ENCODE data around the gene KCNC3. TPM values are rescaled to one million over a fixed set of nuclear protein-coding genes. Genes with fewer than 3 reads are reported as not detected.

KCNC3 gene
- total and polyA plus RNA-seq, 2 donors (not counting 3 experiments of a cell fraction or from before 2014, with no cell fraction given), result 0.22 to 0.91 TPM

DNA sequence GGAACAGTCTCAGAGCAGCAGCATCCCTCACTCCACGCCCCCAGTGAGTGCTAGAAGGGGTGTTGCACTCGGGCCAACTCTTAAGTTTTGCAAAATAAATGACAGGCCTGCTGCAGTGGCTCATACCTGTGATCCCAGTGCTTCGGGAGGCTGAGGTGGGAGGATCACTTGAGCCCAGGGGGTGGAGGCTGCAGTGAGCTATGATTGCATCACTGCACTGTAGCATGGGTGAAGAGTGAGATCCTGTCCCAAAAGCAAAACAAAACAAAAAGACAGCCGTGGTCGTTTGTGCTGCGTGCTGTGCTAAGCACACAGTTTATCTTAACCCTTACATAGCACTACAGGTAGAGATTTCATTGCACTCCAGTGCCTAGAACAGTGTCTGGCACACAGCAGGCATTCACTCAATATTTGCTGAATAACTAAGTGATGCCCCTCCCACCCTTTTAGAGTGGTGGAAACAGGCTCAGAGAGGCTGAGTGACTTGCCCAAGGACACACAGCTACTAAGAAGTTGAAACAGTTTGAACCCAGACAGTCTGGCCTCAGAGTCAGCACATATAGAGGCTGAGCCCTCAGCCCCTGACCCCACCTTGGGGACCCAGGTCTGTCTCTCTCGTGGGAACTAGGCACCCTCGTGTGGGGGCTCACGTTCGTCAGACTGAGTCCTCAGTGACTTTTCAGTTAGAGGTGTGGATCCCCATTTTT, 18.3 kb downstream of the KCNC3 start:
- H3K79me2 ChIP-seq (ENCODE audit: control insufficient read depth, insufficient read depth, low read length), result no peaks in the 10 kb centered on the region
- H3K36me3 ChIP-seq (ENCODE audit: control insufficient read depth in 2 of 2, extremely low read depth in 1 of 2, insufficient read depth in 2 of 2, low read length in 2 of 2), result no peaks in the 10 kb centered on the region
- no TSS peak for BruUV-seq (replicated peaks)
- H3K9me1 ChIP-seq (replicated peaks; ENCODE audit: control insufficient read depth, extremely low read depth, insufficient read depth, low read length), result no peaks in the 10 kb centered on the region
- intact Hi-C loops (cut with micrococcal nuclease) (no loop called here), dilution Hi-C loops (cut with MboI; ENCODE audit: extremely low pct_ligation_motif_present, low sequenced_read_pairs) (no loop called here)
- no peaks in the 10 kb centered on the region for H3K4me1 ChIP-seq (ENCODE audit: control insufficient read depth, extremely low read depth, insufficient read depth, low read length)
- H4K20me1 ChIP-seq (replicated peaks; ENCODE audit: control insufficient read depth, extremely low read depth, insufficient read depth, low read length), result no peaks in the 10 kb centered on the region
- H3K9ac ChIP-seq (replicated peaks; ENCODE audit: extremely low read depth, insufficient read depth, low read length), result no peak overlapping the region
- H3K9me3 ChIP-seq (replicated peaks; ENCODE audit: control insufficient read depth, insufficient read depth, low read length), result no peaks in the 10 kb centered on the region
- H3K27ac ChIP-seq (ENCODE audit: insufficient read depth, low read depth, low read length), result no peak overlapping the region
- TF ChIP-seq EZH2 (IDR thresholded peaks at IDR 0.05; ENCODE audit: borderline replicate concordance, low read depth, low read length, severe bottlenecking), result no peak
- FAIRE-seq, result no peak
- DNase-seq (ENCODE audit: low read depth, low spot score), result no peak
- ChIA-PET POLR2A (no interaction called here), CTCF (no interaction called here)
- H2AFZ ChIP-seq (ENCODE audit: low read depth, low read length), result no peak overlapping the region
- peaks cover 39 to 48% of the 10 kb centered on the region in 2 experiments for H3K27me3 ChIP-seq (ENCODE audit: control insufficient read depth in 2 of 2, insufficient read depth in 2 of 2, low read length in 2 of 2)
- H3K4me2 ChIP-seq (ENCODE audit: insufficient read depth, low read length), result no peak overlapping the region
- H3K4me3 ChIP-seq (replicated peaks in 1 of 3; ENCODE audit: insufficient read depth in 1 of 3, low read depth in 1 of 3, low read length in 3 of 3), result no peak overlapping the region

DNA sequence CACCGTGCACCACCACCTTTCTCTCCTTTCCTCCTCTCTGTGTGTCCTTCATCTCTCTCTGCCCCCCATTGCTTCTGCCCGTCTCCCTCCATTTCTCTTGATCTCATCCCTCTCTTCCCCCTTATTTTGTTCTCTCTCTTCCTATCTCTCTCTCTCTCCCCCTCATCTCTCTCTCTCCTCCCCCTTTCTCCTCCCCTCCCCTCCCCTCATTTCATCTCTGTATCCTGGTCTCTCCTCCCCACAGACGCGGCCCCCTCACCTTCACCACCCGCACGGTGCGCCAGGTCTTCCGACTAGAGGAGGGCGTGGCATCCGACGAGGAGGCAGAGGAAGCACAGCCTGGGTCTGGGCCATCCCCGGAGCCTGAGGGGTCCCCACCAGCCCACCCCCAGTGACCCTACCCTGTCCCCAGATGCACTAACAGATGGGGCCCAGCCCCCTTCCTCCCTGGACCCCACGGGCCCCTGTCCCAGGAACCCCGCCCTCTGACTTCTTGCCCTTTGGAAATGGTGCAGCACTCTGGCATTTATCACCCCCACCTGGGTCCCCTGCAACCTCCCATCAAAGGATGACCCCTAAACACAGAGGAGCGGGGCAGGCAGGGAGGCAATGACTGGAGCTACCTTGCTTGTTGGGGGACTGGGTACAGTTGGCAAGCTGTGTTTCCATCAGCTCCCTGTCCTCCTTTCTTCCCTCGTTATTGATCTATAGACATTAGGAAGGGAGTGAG, 19.6 kb downstream of the KCNC3 start:
- peaks cover 33 to 44% of the 10 kb centered on the region in 2 experiments for H3K27me3 ChIP-seq (ENCODE audit: control insufficient read depth in 2 of 2, insufficient read depth in 2 of 2, low read length in 2 of 2)
- no peaks in the 10 kb centered on the region for H3K79me2 ChIP-seq (ENCODE audit: control insufficient read depth, insufficient read depth, low read length)
- dilution Hi-C loops (cut with MboI; ENCODE audit: extremely low pct_ligation_motif_present, low sequenced_read_pairs) (no loop called here), intact Hi-C loops (cut with micrococcal nuclease) (no loop called here)
- CTCF ChIA-PET, result no interaction called here
- no peak for DNase-seq (ENCODE audit: low read depth, low spot score)
- no peak for FAIRE-seq
- H3K4me1 ChIP-seq (ENCODE audit: control insufficient read depth, extremely low read depth, insufficient read depth, low read length), result no peaks in the 10 kb centered on the region
- no peak overlapping the region for H3K4me3 ChIP-seq (replicated peaks in 1 of 3; ENCODE audit: insufficient read depth in 1 of 3, low read depth in 1 of 3, low read length in 3 of 3)
- BruUV-seq (replicated peaks), result no TSS peak
- no peak overlapping the region for H2AFZ ChIP-seq (ENCODE audit: low read depth, low read length)
- H3K27ac ChIP-seq (ENCODE audit: insufficient read depth, low read depth, low read length), result no peak overlapping the region
- no peaks in the 10 kb centered on the region for H4K20me1 ChIP-seq (replicated peaks; ENCODE audit: control insufficient read depth, extremely low read depth, insufficient read depth, low read length)
- H3K36me3 ChIP-seq (ENCODE audit: control insufficient read depth in 2 of 2, extremely low read depth in 1 of 2, insufficient read depth in 2 of 2, low read length in 2 of 2), result no peaks in the 10 kb centered on the region
- H3K9me1 ChIP-seq (replicated peaks; ENCODE audit: control insufficient read depth, extremely low read depth, insufficient read depth, low read length), result no peaks in the 10 kb centered on the region
- no peak for TF ChIP-seq GATA2 (IDR thresholded peaks at IDR 0.05; ENCODE audit: insufficient read depth, insufficient read length, low read depth, low read length)
- TF ChIP-seq POLR2AphosphoS5 (IDR thresholded peaks at IDR 0.05; ENCODE audit: insufficient read depth, low read depth, low read length), result no peak
- TF ChIP-seq JUN (IDR thresholded peaks at IDR 0.05; ENCODE audit: borderline replicate concordance, insufficient read depth, insufficient read length, low read depth), result no peak
- TF ChIP-seq, protein P1, sequence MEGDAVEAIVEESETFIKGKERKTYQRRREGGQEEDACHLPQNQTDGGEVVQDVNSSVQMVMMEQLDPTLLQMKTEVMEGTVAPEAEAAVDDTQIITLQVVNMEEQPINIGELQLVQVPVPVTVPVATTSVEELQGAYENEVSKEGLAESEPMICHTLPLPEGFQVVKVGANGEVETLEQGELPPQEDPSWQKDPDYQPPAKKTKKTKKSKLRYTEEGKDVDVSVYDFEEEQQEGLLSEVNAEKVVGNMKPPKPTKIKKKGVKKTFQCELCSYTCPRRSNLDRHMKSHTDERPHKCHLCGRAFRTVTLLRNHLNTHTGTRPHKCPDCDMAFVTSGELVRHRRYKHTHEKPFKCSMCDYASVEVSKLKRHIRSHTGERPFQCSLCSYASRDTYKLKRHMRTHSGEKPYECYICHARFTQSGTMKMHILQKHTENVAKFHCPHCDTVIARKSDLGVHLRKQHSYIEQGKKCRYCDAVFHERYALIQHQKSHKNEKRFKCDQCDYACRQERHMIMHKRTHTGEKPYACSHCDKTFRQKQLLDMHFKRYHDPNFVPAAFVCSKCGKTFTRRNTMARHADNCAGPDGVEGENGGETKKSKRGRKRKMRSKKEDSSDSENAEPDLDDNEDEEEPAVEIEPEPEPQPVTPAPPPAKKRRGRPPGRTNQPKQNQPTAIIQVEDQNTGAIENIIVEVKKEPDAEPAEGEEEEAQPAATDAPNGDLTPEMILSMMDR (IDR thresholded peaks at IDR 0.05; ENCODE audit: extremely low read depth in 1 of 2, insufficient read depth in 1 of 2, low read depth in 1 of 2, low read length in 2 of 2), result no peak
- TF ChIP-seq MYC (IDR thresholded peaks at IDR 0.05; ENCODE audit: low read depth, low read length), result no peak
- TF ChIP-seq EZH2 (IDR thresholded peaks at IDR 0.05; ENCODE audit: borderline replicate concordance, low read depth, low read length, severe bottlenecking), result no peak
- TF ChIP-seq, protein P2, sequence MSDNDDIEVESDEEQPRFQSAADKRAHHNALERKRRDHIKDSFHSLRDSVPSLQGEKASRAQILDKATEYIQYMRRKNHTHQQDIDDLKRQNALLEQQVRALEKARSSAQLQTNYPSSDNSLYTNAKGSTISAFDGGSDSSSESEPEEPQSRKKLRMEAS (IDR thresholded peaks at IDR 0.05; ENCODE audit: insufficient read depth, insufficient read length), result no peak
- TF ChIP-seq POLR2A (IDR thresholded peaks at IDR 0.05; ENCODE audit: low read depth, low read length), result no peak
- no peak for TF ChIP-seq FOS (IDR thresholded peaks at IDR 0.05; ENCODE audit: borderline replicate concordance, insufficient read depth, low read length)
- H3K9me3 ChIP-seq (replicated peaks; ENCODE audit: control insufficient read depth, insufficient read depth, low read length), result no peaks in the 10 kb centered on the region
- H3K9ac ChIP-seq (replicated peaks; ENCODE audit: extremely low read depth, insufficient read depth, low read length), result no peak overlapping the region
- H3K4me2 ChIP-seq (ENCODE audit: insufficient read depth, low read length), result no peak overlapping the region
- POLR2A ChIA-PET, result no interaction called here

Data from endothelial cell of umbilical vein (primary cell).